Stimulated activated CD8-positive, alpha-beta memory T cell treated with anti-CD3 and anti-CD28 coated beads, Interleukin-2, amount 100 ng/mL, for 48 hours (primary cell): ENCODE results near the gene NCKAP5.
"Not testable (repeated sequence)": the region's sequence is repeated elsewhere in the genome, so short reads cannot be mapped to it uniquely, and the experiment has no call there.

Source experiments
- DNase-seq, 2 donors: peaks; one replicate each; pipeline ENCODE4 v3.0.0-alpha.2; 2020; ENCODE audit warnings: low read depth in 2 of 2

NCKAP5 gene

GRCh38 chr2:132716954-132717353 lies 851.3 kb downstream of the NCKAP5 start:
- no peak for DNase-seq

- DNase-seq, result no peak
These were observed 852.6 kb downstream of the NCKAP5 start for GRCh38 chr2:132715386-132716351.

- DNase-seq, result no peak
These were observed 864.9 kb downstream of the NCKAP5 start for GRCh38 chr2:132703396-132703795.

- DNase-seq, result no peak
These were observed 866.5 kb downstream of the NCKAP5 start for GRCh38 chr2:132701810-132702209.

- not testable (repeated sequence) for DNase-seq
These were observed 868.5 kb downstream of the NCKAP5 start for GRCh38 chr2:132699802-132700201.

- not testable (repeated sequence) for DNase-seq
These were observed 869.9 kb downstream of the NCKAP5 start for GRCh38 chr2:132698347-132698746.

- DNase-seq, result no peak
These were observed 870.6 kb downstream of the NCKAP5 start for GRCh38 chr2:132697556-132698205.

GRCh38 chr2:132692816-132693215 lies 875.4 kb downstream of the NCKAP5 start:
- no peak for DNase-seq

GRCh38 chr2:132691556-132691955 lies 876.7 kb downstream of the NCKAP5 start:
- DNase-seq, result no peak

GRCh38 chr2:132690664-132691303 lies 877.5 kb downstream of the NCKAP5 start:
- no peak for DNase-seq

- DNase-seq, result no peak
These were observed 886.5 kb downstream of the NCKAP5 start for GRCh38 chr2:132681766-132682165.

GRCh38 chr2:132680544-132680943 lies 887.7 kb downstream of the NCKAP5 start:
- no peak for DNase-seq

GRCh38 chr2:132678483-132678882 lies 889.8 kb downstream of the NCKAP5 start:
- DNase-seq, result no peak

GRCh38 chr2:132677661-132678060 lies 890.6 kb downstream of the NCKAP5 start:
- no peak for DNase-seq

- no peak for DNase-seq
These were observed 891.3 kb downstream of the NCKAP5 start for GRCh38 chr2:132676999-132677398.

GRCh38 chr2:132671151-132671835 lies 897.0 kb downstream of the NCKAP5 start:
- DNase-seq, result no peak

GRCh38 chr2:132670496-132671150 lies 897.6 kb downstream of the NCKAP5 start:
- DNase-seq, result no peak

GRCh38 chr2:132669908-132670495 lies 898.3 kb downstream of the NCKAP5 start, which contains the start of gene LYPD1:
Gene LYPD1 (minus strand): TSS chr2:132670205. CDS start chr2:132669932, 273 bp downstream.
- DNase-seq, result no peak

- no peak for DNase-seq
These were observed 899.0 kb downstream of the NCKAP5 start for GRCh38 chr2:132668987-132669907.
